HL-60 (cell line): ENCODE results near the gene KLHDC4.

Experiments used
- POLR2AphosphoS5 ChIP-seq: IDR thresholded peaks from 2 replicates; pipeline ENCODE4 v1.6.1; 2012; ENCODE audit warnings: low read depth
- SPI1 ChIP-seq: IDR thresholded peaks from 2 replicates; pipeline ENCODE4 v1.6.1; 2012; ENCODE audit warnings: low read depth, mild to moderate bottlenecking, borderline replicate concordance
- TF ChIP-seq, protein P1 (sequence below): IDR thresholded peaks from one replicate; pipeline ENCODE4 v1.5.1; 2011; ENCODE audit warnings: low read length, control low read depth, inconsistent platforms; ENCODE audit not compliant: insufficient read depth

DNA sequence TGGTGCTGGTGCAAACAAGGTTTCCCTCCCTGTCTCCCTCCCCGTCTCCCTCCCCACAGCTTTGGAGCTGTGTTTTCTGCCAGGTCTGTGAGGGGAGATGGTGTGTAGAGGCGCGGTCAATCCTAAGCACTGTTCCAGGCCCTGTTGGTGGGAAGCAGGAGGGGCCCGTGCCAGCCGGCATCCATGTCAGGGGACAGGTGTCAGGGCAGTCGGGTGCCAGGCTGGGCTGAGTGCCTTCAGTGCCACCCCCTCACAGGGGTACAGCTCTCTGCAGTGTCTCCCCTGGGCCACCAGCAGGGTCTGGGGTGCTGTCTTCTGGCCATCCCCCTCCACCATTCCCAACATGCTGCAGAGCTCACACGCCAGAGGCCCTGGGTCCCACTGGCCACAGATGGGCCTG, 73.6 kb downstream of the KLHDC4 start:
- TF ChIP-seq, protein P1, sequence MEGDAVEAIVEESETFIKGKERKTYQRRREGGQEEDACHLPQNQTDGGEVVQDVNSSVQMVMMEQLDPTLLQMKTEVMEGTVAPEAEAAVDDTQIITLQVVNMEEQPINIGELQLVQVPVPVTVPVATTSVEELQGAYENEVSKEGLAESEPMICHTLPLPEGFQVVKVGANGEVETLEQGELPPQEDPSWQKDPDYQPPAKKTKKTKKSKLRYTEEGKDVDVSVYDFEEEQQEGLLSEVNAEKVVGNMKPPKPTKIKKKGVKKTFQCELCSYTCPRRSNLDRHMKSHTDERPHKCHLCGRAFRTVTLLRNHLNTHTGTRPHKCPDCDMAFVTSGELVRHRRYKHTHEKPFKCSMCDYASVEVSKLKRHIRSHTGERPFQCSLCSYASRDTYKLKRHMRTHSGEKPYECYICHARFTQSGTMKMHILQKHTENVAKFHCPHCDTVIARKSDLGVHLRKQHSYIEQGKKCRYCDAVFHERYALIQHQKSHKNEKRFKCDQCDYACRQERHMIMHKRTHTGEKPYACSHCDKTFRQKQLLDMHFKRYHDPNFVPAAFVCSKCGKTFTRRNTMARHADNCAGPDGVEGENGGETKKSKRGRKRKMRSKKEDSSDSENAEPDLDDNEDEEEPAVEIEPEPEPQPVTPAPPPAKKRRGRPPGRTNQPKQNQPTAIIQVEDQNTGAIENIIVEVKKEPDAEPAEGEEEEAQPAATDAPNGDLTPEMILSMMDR: no peak
- TF ChIP-seq SPI1: no peak
- no peak for TF ChIP-seq POLR2AphosphoS5
